ENCODE data around the gene OR2S2.

The OR2S2 gene

DNA sequence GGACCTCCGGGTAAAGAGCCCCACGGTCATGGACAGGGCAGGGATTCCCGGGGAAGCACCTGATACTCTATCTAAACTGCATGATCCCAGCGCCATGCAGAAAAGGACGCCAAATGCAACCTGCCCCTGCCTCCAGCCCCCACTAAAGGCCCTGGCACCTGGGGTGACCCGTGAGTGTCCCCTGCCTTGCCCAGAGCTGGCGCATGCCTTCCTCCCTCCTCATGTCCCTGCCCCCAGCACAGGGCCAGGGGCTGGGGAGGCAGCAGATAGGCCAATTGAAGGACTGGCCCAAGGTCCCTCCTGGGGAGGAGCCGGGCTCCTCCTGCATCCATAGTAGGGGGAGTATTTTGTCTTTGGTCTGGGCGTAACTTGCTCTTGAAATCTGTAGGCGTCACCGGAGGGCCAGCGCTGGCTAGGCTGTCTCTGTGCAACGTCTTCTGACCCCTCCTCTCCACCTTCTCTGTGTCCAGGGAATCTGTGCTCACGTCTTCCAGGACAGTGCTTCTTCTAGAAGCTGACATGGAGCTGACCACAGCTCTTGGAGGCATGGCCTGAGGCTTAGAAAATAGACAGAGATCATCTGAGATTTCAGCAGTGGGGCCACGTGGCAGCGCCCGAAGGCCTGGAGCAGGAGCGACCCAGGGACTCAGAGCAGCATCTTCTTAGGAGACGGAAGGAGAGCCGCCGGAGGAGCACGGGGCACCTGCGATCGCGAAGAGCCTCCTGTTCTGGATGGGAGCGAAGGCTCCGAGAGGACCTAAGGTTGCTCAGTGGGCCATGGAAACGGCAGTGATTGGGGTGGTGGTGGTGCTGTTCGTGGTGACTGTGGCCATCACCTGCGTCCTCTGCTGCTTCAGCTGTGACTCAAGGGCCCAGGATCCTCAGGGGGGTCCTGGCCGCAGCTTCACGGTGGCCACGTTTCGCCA, 48.0 kb downstream of the OR2S2 start:
- no peak for DNase-seq (ENCODE audit: low read depth)
- TF ChIP-seq CTCF (IDR thresholded peaks at IDR 0.05; ENCODE audit: low read depth, low read length, missing control alignments): no peak
- no peak overlapping the region for H3K4me3 ChIP-seq (ENCODE audit: low read depth, low read length)

- TF ChIP-seq CTCF (IDR thresholded peaks at IDR 0.05; ENCODE audit: low read depth, low read length, missing control alignments): no peak
- no peak within 1 kb of the TSS for H3K4me3 ChIP-seq (ENCODE audit: low read depth, low read length)
- DNase-seq (ENCODE audit: low read depth): no peak
These were observed 48.7 kb downstream of the OR2S2 start, which contains the start of gene SPAAR for GRCh38 chr9:35909274-35909673. TSS of gene SPAAR (plus strand) at chr9:35909490. CDS start at chr9:35910464, 974 bp downstream.

- H3K4me3 ChIP-seq (ENCODE audit: low read depth, low read length): no peak overlapping the region
- DNase-seq (ENCODE audit: low read depth): no peak
- TF ChIP-seq CTCF (IDR thresholded peaks at IDR 0.05; ENCODE audit: low read depth, low read length, missing control alignments): no peak
These were observed 49.3 kb downstream of the OR2S2 start for GRCh38 chr9:35908504-35909125.

GRCh38 chr9:35907711-35908503, 50.0 kb downstream of the OR2S2 start:
- no peak for DNase-seq (ENCODE audit: low read depth)
- no peak for TF ChIP-seq CTCF (IDR thresholded peaks at IDR 0.05; ENCODE audit: low read depth, low read length, missing control alignments)
- H3K4me3 ChIP-seq (ENCODE audit: low read depth, low read length): no peak overlapping the region
